Stimulated activated CD8-positive, alpha-beta memory T cell treated with anti-CD3 and anti-CD28 coated beads, Interleukin-12 subunit alpha, Interleukin-12 subunit beta, amount 100 ng/mL, for 4 hours (primary cell): ENCODE measurements around the gene PGPEP1.

Experiments used
- DNase-seq: peaks from one replicate; pipeline ENCODE4 v3.0.0-alpha.2; 2020; ENCODE audit warnings: low read depth

PGPEP1 gene

GRCh38 chr19:18418483-18419194, 78.2 kb downstream of the PGPEP1 start:
- peak; percentile 41 for DNase-seq

- DNase-seq = peak; percentile 62
Measured at GRCh38 chr19:18419195-18419698, 78.8 kb downstream of the PGPEP1 start, which contains the start of gene SSBP4. SSBP4 (plus strand) TSS chr19:18419398; CDS start chr19:18419649, 251 bp downstream.
